ENCODE results near the gene CRELD2. TPM values are rescaled to one million over a fixed set of nuclear protein-coding genes. Genes with fewer than 3 reads are reported as not detected.

CRELD2 gene
- total and polyA plus RNA-seq, 2 of the 8 experiments (the other 6 are each of a cell fraction or from before 2014, with no cell fraction given): 24.5 to 36.6 TPM

- H2BK20ac ChIP-seq (ENCODE audit: low read length): no peak overlapping the region
- TF ChIP-seq TCF12 (IDR thresholded peaks at IDR 0.05; ENCODE audit: low read depth, low read length) (no peak), SRF (IDR thresholded peaks at IDR 0.05; ENCODE audit: low read depth, low read length) (no peak), TAF1 (IDR thresholded peaks at IDR 0.05; ENCODE audit: low read depth, low read length) (no peak), POLR2AphosphoS5 (IDR thresholded peaks at IDR 0.05; ENCODE audit: low read depth, low read length) (no peak)
- no peak overlapping the region for H4K91ac ChIP-seq (replicated peaks; ENCODE audit: insufficient read length, low read length)
- FAIRE-seq: no peak
- H4K8ac ChIP-seq (ENCODE audit: extremely low read depth, insufficient read depth, low read length): no peak overlapping the region
- ChIA-PET CTCF (ENCODE audit: partially characterized antibody) (interaction anchor here (0.7 kb wide), 1 partner anchor 86 kb away, joined by 3 read pairs; no protein-coding TSS in a partner anchor), POLR2A (ENCODE audit: partially characterized antibody) (interaction anchor here (0.6 to 1.0 kb wide), 3 partner anchors 9 to 485 kb away, joined by 3 to 5 read pairs (median 3); no protein-coding TSS in a partner anchor)
- H3K18ac ChIP-seq (ENCODE audit: extremely low read depth, low read length): no peak overlapping the region
- H3K27ac ChIP-seq (ENCODE audit: low read depth, low read length): no peak overlapping the region
- no peak overlapping the region for H3K56ac ChIP-seq (replicated peaks; ENCODE audit: insufficient read length, low read depth, low read length)
- H3K36me3 ChIP-seq (ENCODE audit: control insufficient read depth in 2 of 4, insufficient read depth in 4 of 4, low read length in 3 of 4): peaks cover 0 to 6% (median 1%) of the 10 kb centered on the region in 4 experiments; a peak in 4 of 8 replicates
- H3K9ac ChIP-seq (replicated peaks in 1 of 4; ENCODE audit: extremely low read depth in 1 of 4, low read depth in 3 of 4, low read length in 3 of 4): no peak overlapping the region
- peaks cover 0 to 6% of the 10 kb centered on the region in 2 experiments; a peak in 1 of 4 replicates for H3K79me2 ChIP-seq (ENCODE audit: control insufficient read depth in 1 of 2, insufficient read depth in 2 of 2, low read length in 2 of 2)
- no peak for DNase-seq (ENCODE audit: low read depth in 1 of 2, low spot score in 2 of 2)
- no peaks in the 10 kb centered on the region for H3K9me3 ChIP-seq (ENCODE audit: insufficient read depth in 2 of 2, low read depth in 1 of 2, low read length in 1 of 2)
- H3K4ac ChIP-seq (replicated peaks; ENCODE audit: insufficient read length, low read depth, low read length): no peak overlapping the region
- H3K23me2 ChIP-seq (ENCODE audit: low read depth, low read length): no peaks in the 10 kb centered on the region
- WGBS, 2 experiments (ENCODE audit: extremely low coverage in 1 of 2, insufficient coverage in 1 of 2, insufficient read length in 1 of 2, insufficient replicate concordance in 2 of 2, low coverage in 1 of 2, low lambda C conversion rate in 2 of 2, missing lambda C conversion rate in 1 of 2): 83% methylated on average over 9 of the region's 30 CpGs; no CpG with 5 or more reads in 1 of the 2 experiments
- no peak overlapping the region for H3K4me3 ChIP-seq (ENCODE audit: extremely low read depth in 1 of 4, insufficient read depth in 2 of 4, low read depth in 3 of 4, low read length in 4 of 4)
- H2AFZ ChIP-seq (ENCODE audit: low read length): no peak overlapping the region
- no peak overlapping the region for H2BK5ac ChIP-seq (ENCODE audit: low read depth, low read length)
- peaks cover 3% of the 10 kb centered on the region; the same call in 1 of the 2 replicates for H3K79me1 ChIP-seq (ENCODE audit: low read depth, low read length)
- H3K14ac ChIP-seq (ENCODE audit: insufficient read length): no peak overlapping the region
- no peak overlapping the region for H4K5ac ChIP-seq (ENCODE audit: insufficient read length, low read depth, low read length)
- no peak overlapping the region for H2BK15ac ChIP-seq (ENCODE audit: low read length)
- no peak overlapping the region for H3K23ac ChIP-seq (ENCODE audit: insufficient read length)
- H3K27me3 ChIP-seq (replicated peaks in 1 of 4; ENCODE audit: control insufficient read depth in 3 of 4, extremely low read depth in 1 of 4, insufficient read depth in 3 of 4, low read length in 3 of 4): no peaks in the 10 kb centered on the region
- peaks cover 0 to 4% (median 0%) of the 10 kb centered on the region in 4 experiments; a peak in 4 of 7 replicates for H3K4me1 ChIP-seq (replicated peaks in 1 of 4; ENCODE audit: control insufficient read depth in 3 of 4, insufficient read depth in 4 of 4, low read length in 3 of 4)
- H2BK12ac ChIP-seq (ENCODE audit: low read depth, low read length): no peak overlapping the region
- H2AK5ac ChIP-seq (ENCODE audit: low read depth, low read length): no peak overlapping the region
- no peak overlapping the region for H2BK120ac ChIP-seq (replicated peaks; ENCODE audit: low read depth, low read length)
- no peak overlapping the region for H3K4me2 ChIP-seq (ENCODE audit: insufficient read depth in 1 of 2, low read depth in 2 of 2, low read length in 2 of 2)
- H4K20me1 ChIP-seq (replicated peaks in 1 of 2; ENCODE audit: control insufficient read depth in 1 of 2, insufficient read depth in 2 of 2, low read length in 2 of 2): peaks cover 2 to 17% of the 10 kb centered on the region in 2 experiments
Observed at GRCh38 chr22:49911881-49912625, 6.4 kb upstream of the CRELD2 start.
